Endothelial cell of umbilical vein (primary cell): ENCODE data around the gene OR14I1. TPM values are rescaled to one million over a fixed set of nuclear protein-coding genes. Genes with fewer than 3 reads are reported as not detected.

Experiments
- BruUV-seq: library from RNA; stranded (reverse); fragments of 400-500 nt; replicated peaks from 2 replicates; lab custom pipeline; 2021; lab: Mats Ljungman, UMichigan
- CTCF ChIA-PET: fragments of 300-600, 350-600 bp; sonication (Branson Sonifier 250); formaldehyde crosslinking; loops from one replicate; lab custom pipeline; 2021; ENCODE audit warnings: antibody characterized with exemption, inconsistent platforms; lab: Charles Lee
- POLR2A ChIA-PET: fragments of 300-600, 350-600 bp; sonication (Branson Sonifier 250); formaldehyde crosslinking; loops from one replicate; lab custom pipeline; 2021; ENCODE audit warnings: antibody characterized with exemption, inconsistent platforms; lab: Charles Lee
- DNase-seq: peaks from one replicate; pipeline ENCODE4 v3.0.0-alpha.2; 2011; ENCODE audit warnings: low read depth, low spot score
- FAIRE-seq: peaks from 2 replicates; lab custom pipeline; 2011; peaks lifted over from hg19 to GRCh38; lab: Jason Lieb, UNC
- H2AFZ ChIP-seq: 2 replicates; pipeline ENCODE4 v1.6.0; 2012; ENCODE audit warnings: low read depth, low read length, control low read depth, inconsistent platforms
- H3K27ac ChIP-seq: 2 replicates; pipeline ENCODE4 v1.5.1; 2011; ENCODE audit warnings: low read depth, mild to moderate bottlenecking, control low read depth, low read length, moderate library complexity; ENCODE audit not compliant: insufficient read depth
- H3K27me3 ChIP-seq, 2 experiments: 2 replicates each; pipeline versions ENCODE4 v1.6.0 to v1.6.1; 2011; ENCODE audit warnings: low read length in 2 of 2, mixed read lengths in 1 of 2; ENCODE audit not compliant: control insufficient read depth in 2 of 2, insufficient read depth in 2 of 2
- H3K36me3 ChIP-seq, 2 experiments: 2 replicates in 1 of 2; 3 replicates in 1 of 2; pipeline ENCODE4 v1.5.1; 2011; ENCODE audit warnings: low read length in 2 of 2, mild to moderate bottlenecking in 1 of 2, moderate library complexity in 1 of 2; ENCODE audit not compliant: control insufficient read depth in 2 of 2, insufficient read depth in 2 of 2; ENCODE audit errors: extremely low read depth in 1 of 2
- H3K4me1 ChIP-seq: 3 replicates; pipeline ENCODE4 v1.5.1; 2011; ENCODE audit warnings: mild to moderate bottlenecking, low read length; ENCODE audit not compliant: control insufficient read depth, insufficient read depth; ENCODE audit errors: extremely low read depth
- H3K4me2 ChIP-seq: 2 replicates; pipeline ENCODE4 v1.6.1; 2011; ENCODE audit warnings: low read length, control low read depth, mixed read lengths; ENCODE audit not compliant: insufficient read depth
- H3K4me3 ChIP-seq, 3 experiments: fragments of 200-600 bp in 1 of 3; sonication (generic), shearing (Covaris generic) in 1 of 3; replicated peaks in 1 of 3; 2 replicates each; pipeline ENCODE4 v1.5.1; 2011 to 2016; ENCODE audit warnings: control low read depth in 3 of 3, low read length in 3 of 3, mild to moderate bottlenecking in 2 of 3, inconsistent platforms in 1 of 3, low read depth in 1 of 3, moderate library complexity in 1 of 3; ENCODE audit not compliant: insufficient read depth in 1 of 3
- H3K79me2 ChIP-seq: 2 replicates; pipeline ENCODE4 v1.6.0; 2012; ENCODE audit warnings: low read length, inconsistent platforms; ENCODE audit not compliant: control insufficient read depth, insufficient read depth
- H3K9ac ChIP-seq: replicated peaks from 2 replicates; pipeline ENCODE3; 2011; ENCODE audit warnings: low read length, control low read depth; ENCODE audit not compliant: insufficient read depth; ENCODE audit errors: extremely low read depth
- H3K9me1 ChIP-seq: replicated peaks from 3 replicates; pipeline ENCODE4 v1.6.0; 2011; ENCODE audit warnings: mild to moderate bottlenecking, low read length; ENCODE audit not compliant: control insufficient read depth, insufficient read depth; ENCODE audit errors: extremely low read depth
- H3K9me3 ChIP-seq: replicated peaks from 2 replicates; pipeline ENCODE4 v1.5.1; 2012; ENCODE audit warnings: low read length, inconsistent platforms; ENCODE audit not compliant: control insufficient read depth, insufficient read depth
- H4K20me1 ChIP-seq: replicated peaks from 2 replicates; pipeline ENCODE3; 2011; ENCODE audit warnings: mild to moderate bottlenecking, low read length; ENCODE audit not compliant: control insufficient read depth, insufficient read depth; ENCODE audit errors: extremely low read depth
- CTCF ChIP-seq, 2 donors: IDR thresholded peaks; 1 replicate in 1 of 2; 2 replicates in 1 of 2; pipeline ENCODE4 v1.5.1; 2011; ENCODE audit warnings: low read length in 2 of 2, mild to moderate bottlenecking in 2 of 2, moderate library complexity in 2 of 2, control low read depth in 1 of 2, inconsistent platforms in 1 of 2, low read depth in 1 of 2; ENCODE audit not compliant: insufficient read depth in 1 of 2; ENCODE audit errors: extremely low read depth in 1 of 2
- EZH2 ChIP-seq: IDR thresholded peaks from 2 replicates; pipeline ENCODE4 v1.6.1; 2012; ENCODE audit warnings: borderline replicate concordance, low read depth, mild to moderate bottlenecking, moderate library complexity, low read length, inconsistent platforms; ENCODE audit not compliant: severe bottlenecking
- FOS ChIP-seq: IDR thresholded peaks from 2 replicates; pipeline ENCODE4 v1.6.1; 2011; ENCODE audit warnings: mild to moderate bottlenecking, low read length, moderate library complexity, borderline replicate concordance; ENCODE audit not compliant: insufficient read depth
- GATA2 ChIP-seq: IDR thresholded peaks from 2 replicates; pipeline ENCODE4 v1.7.0; 2011; ENCODE audit warnings: low read depth, mild to moderate bottlenecking, moderate library complexity, mixed read lengths, low read length; ENCODE audit not compliant: insufficient read length, insufficient read depth
- JUN ChIP-seq: IDR thresholded peaks from 2 replicates; pipeline ENCODE4 v1.6.1; 2011; ENCODE audit warnings: borderline replicate concordance, low read depth; ENCODE audit not compliant: insufficient read length, insufficient read depth
- MYC ChIP-seq: IDR thresholded peaks from one replicate; pipeline ENCODE4 v1.6.1; 2011; ENCODE audit warnings: mild to moderate bottlenecking, low read depth, low read length
- POLR2A ChIP-seq: IDR thresholded peaks from 2 replicates; pipeline ENCODE4 v1.6.1; 2012; ENCODE audit warnings: low read depth, mild to moderate bottlenecking, control low read depth, low read length
- POLR2AphosphoS5 ChIP-seq: IDR thresholded peaks from 2 replicates; pipeline ENCODE4 v1.6.1; 2012; ENCODE audit warnings: low read depth, mild to moderate bottlenecking, control low read depth, low read length, moderate library complexity; ENCODE audit not compliant: insufficient read depth
- dilution Hi-C: fragments of 300-500 bp; cut with MboI; formaldehyde crosslinking; loops from one replicate; pipeline ENCODE4 v1.15.0; 2019; ENCODE audit warnings: low sequenced_read_pairs; ENCODE audit not compliant: extremely low pct_ligation_motif_present
- intact Hi-C: fragments of 100-400 bp; cut with micrococcal nuclease; formaldehyde crosslinking; loops from one replicate; pipeline ENCODE4 v1.10.0; 2022
- polyA plus RNA-seq, 4 experiments: library from polyadenylated mRNA; depleted of rRNA in 3 of 4; stranded (reverse) in 3 of 4; unstranded in 1 of 4; fragments of >200 nt; gene quantifications; 2 replicates each; pipeline versions ENCODE4 v1.2.1 to v1.2.3, GENCODE V29; 2011 to 2012; ENCODE audit warnings: missing spikeins in 1 of 4
- total RNA-seq: library from RNA; stranded (reverse); gene quantifications from 2 replicates; pipeline ENCODE4 v1.2.3, GENCODE V29; 2021
- TF ChIP-seq, protein P1 (sequence below): IDR thresholded peaks from 2 replicates; pipeline ENCODE4 v1.6.1; 2011; ENCODE audit not compliant: insufficient read depth, insufficient read length

The OR14I1 gene
- total and polyA plus RNA-seq, 2 donors (not counting 3 experiments of a cell fraction or from before 2014, with no cell fraction given): not detected

GRCh38 chr1:248739572-248740205, 37.1 kb upstream of the OR14I1 start:
- Histone ChIP-seq H3K4me1 (no peaks in the 10 kb centered on the region), H3K36me3 (no peaks in the 10 kb centered on the region), H3K9ac (no peak overlapping the region), H3K9me3 (peaks cover 3% of the 10 kb centered on the region), H3K4me3 (no peak overlapping the region), H2AFZ (no peak overlapping the region), H3K27ac (no peak overlapping the region), H3K27me3 (no peaks in the 10 kb centered on the region), H3K4me2 (no peak overlapping the region), H3K79me2 (no peaks in the 10 kb centered on the region), H4K20me1 (no peaks in the 10 kb centered on the region), H3K9me1 (no peaks in the 10 kb centered on the region)
- no peak for DNase-seq
- POLR2A ChIA-PET: no interaction called here
- BruUV-seq: no TSS peak
- CTCF ChIA-PET: no interaction called here
- dilution Hi-C loops: no loop called here
- intact Hi-C loops: loop anchor here (1.0 kb wide), 1 partner anchor 25 kb away; no protein-coding TSS in a partner anchor
- no peak for FAIRE-seq
- TF ChIP-seq EZH2 (no peak), CTCF (IDR thresholded peaks at IDR 0.05; ENCODE audit: extremely low read depth in 1 of 2, insufficient read depth in 1 of 2, low read depth in 1 of 2, low read length in 2 of 2) (no peak), POLR2AphosphoS5 (no peak), GATA2 (no peak), POLR2A (no peak), MYC (no peak), JUN (no peak), FOS (no peak)
- TF ChIP-seq, protein P1, sequence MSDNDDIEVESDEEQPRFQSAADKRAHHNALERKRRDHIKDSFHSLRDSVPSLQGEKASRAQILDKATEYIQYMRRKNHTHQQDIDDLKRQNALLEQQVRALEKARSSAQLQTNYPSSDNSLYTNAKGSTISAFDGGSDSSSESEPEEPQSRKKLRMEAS: no peak
